ENCODE results near the gene ABCC10.

DNA sequence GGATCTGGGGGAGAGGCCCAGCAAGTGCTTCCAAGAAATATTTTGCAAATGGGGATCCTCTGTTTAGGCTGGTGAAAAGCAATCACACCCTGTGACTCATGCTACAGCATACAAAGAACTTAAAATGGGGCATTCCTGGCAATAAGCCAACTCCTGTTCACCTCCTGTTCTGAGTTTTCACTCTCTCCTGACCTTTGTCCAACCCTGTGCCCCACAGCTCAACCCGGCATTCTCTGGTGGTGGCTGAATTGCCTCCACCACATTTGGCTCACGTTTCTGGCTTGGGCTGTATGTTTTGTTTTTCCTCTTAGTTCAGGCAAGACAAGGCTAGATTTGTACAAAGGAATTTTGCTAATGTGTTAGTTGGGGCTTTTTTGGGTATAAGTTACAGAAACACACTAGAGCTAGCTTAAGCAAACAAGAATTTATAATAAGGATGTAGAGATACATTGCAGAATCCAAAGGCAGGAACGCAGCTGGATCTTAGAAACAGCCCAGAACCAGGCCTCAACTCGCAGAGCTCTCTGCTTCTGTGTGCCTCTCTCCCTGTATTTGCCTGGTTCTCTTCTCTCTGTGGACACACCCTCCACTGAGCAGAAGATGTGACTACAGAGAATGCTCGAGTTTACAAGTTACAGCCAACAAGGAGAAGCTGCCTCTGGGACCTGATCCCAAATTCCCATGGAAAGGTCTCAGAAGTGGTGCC lies 9.4 kb downstream of the ABCC10 start:
- TF ChIP-seq, protein P1, sequence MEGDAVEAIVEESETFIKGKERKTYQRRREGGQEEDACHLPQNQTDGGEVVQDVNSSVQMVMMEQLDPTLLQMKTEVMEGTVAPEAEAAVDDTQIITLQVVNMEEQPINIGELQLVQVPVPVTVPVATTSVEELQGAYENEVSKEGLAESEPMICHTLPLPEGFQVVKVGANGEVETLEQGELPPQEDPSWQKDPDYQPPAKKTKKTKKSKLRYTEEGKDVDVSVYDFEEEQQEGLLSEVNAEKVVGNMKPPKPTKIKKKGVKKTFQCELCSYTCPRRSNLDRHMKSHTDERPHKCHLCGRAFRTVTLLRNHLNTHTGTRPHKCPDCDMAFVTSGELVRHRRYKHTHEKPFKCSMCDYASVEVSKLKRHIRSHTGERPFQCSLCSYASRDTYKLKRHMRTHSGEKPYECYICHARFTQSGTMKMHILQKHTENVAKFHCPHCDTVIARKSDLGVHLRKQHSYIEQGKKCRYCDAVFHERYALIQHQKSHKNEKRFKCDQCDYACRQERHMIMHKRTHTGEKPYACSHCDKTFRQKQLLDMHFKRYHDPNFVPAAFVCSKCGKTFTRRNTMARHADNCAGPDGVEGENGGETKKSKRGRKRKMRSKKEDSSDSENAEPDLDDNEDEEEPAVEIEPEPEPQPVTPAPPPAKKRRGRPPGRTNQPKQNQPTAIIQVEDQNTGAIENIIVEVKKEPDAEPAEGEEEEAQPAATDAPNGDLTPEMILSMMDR (IDR thresholded peaks at IDR 0.05; ENCODE audit: low read depth, low read length, poor library complexity, severe bottlenecking), result no peak
- TF ChIP-seq EZH2phosphoT487 (IDR thresholded peaks at IDR 0.05; ENCODE audit: borderline replicate concordance, low read length), result no peak

Measured in DOHH2 (cell line).